HepG2 (cell line): ENCODE measurements around the gene SYNGR1. TPM values are rescaled to one million over a fixed set of nuclear protein-coding genes. Genes with fewer than 3 reads are reported as not detected.

Experiments used
- BCL3 ChIP-seq: sonication (generic); formaldehyde crosslinking; IDR thresholded peaks from 2 replicates; pipeline ENCODE4 v1.5.1; 2020; ENCODE audit warnings: mild to moderate bottlenecking, missing genetic modification reagents, moderate library complexity
- CBX5 ChIP-seq: sonication (generic); formaldehyde crosslinking; IDR thresholded peaks from 2 replicates; pipeline ENCODE4 v1.4.0; 2020; ENCODE audit warnings: missing genetic modification reagents, borderline replicate concordance
- EZH2 ChIP-seq: conservative IDR thresholded peaks from 2 replicates; pipeline ENCODE4 v1.6.1; 2012; ENCODE audit warnings: mild to moderate bottlenecking, low read depth, low read length, moderate library complexity
- HNF4G ChIP-seq, 2 experiments: sonication (generic) in 1 of 2; formaldehyde crosslinking in 1 of 2; IDR thresholded peaks; 2 replicates each; pipeline versions ENCODE4 v1.4.0 to v1.6.1; 2011 to 2020; ENCODE audit warnings: borderline replicate concordance in 2 of 2, low read depth in 2 of 2, mild to moderate bottlenecking in 2 of 2, low read length in 1 of 2, missing genetic modification reagents in 1 of 2, moderate library complexity in 1 of 2
- PCBP1 ChIP-seq: fragments of 200-400 bp; formaldehyde crosslinking; IDR thresholded peaks from 2 replicates; pipeline ENCODE4 v1.6.1; 2017; ENCODE audit warnings: mild to moderate bottlenecking, low read depth, low read length, borderline replicate concordance
- SUZ12 ChIP-seq: fragments of 150-350 bp; IDR thresholded peaks from 2 replicates; pipeline ENCODE4 v1.6.1; 2014; ENCODE audit warnings: low read depth, low read length
- TEAD2 ChIP-seq: sonication (generic); formaldehyde crosslinking; IDR thresholded peaks from 2 replicates; pipeline ENCODE4 v1.9.0; 2021; ENCODE audit warnings: missing genetic modification reagents
- THAP11 ChIP-seq: IDR thresholded peaks from 2 replicates; pipeline ENCODE4 v1.6.1; 2016; ENCODE audit warnings: missing biosample characterization, missing genetic modification reagents
- ZNF10 ChIP-seq: sonication (generic); formaldehyde crosslinking; IDR thresholded peaks from 2 replicates; pipeline ENCODE4 v1.4.0; 2020; ENCODE audit warnings: mild to moderate bottlenecking, low read depth, missing genetic modification reagents, borderline replicate concordance
- ZNF121 ChIP-seq: sonication (generic); formaldehyde crosslinking; IDR thresholded peaks from 2 replicates; pipeline ENCODE4 v1.5.0; 2020; ENCODE audit warnings: mild to moderate bottlenecking, missing genetic modification reagents
- ZNF234 ChIP-seq: sonication (generic); formaldehyde crosslinking; conservative IDR thresholded peaks from 2 replicates; pipeline ENCODE4 v1.5.1; 2020; ENCODE audit warnings: mild to moderate bottlenecking, missing genetic modification reagents
- ZNF251 ChIP-seq: sonication (generic); formaldehyde crosslinking; IDR thresholded peaks from 2 replicates; pipeline ENCODE4 v1.9.0; 2021; ENCODE audit warnings: mild to moderate bottlenecking, missing genetic modification reagents
- ZNF777 ChIP-seq: sonication (generic); formaldehyde crosslinking; IDR thresholded peaks from 2 replicates; pipeline ENCODE4 v1.4.0; 2020; ENCODE audit warnings: missing genetic modification reagents
- polyA plus RNA-seq, 8 experiments: library from polyadenylated mRNA; depleted of rRNA in 3 of 8; stranded (reverse) in 7 of 8; unstranded in 1 of 8; fragments of >200 nt; fragmentation: Illumina TruSeq in 4 of 8; extraction: Trizol in 4 of 8; gene quantifications; 2 replicates each; pipeline versions ENCODE4 v1.2.1 to v1.2.3, GENCODE V29; 2011 to 2016; ENCODE audit warnings: low read depth in 4 of 8, missing spikeins in 1 of 8, mixed read lengths in 1 of 8; ENCODE audit not compliant: insufficient read depth in 1 of 8
- total RNA-seq, 5 experiments: library from RNA; depleted of rRNA; stranded (reverse); fragments of >200 nt; fragmentation: Illumina TruSeq; extraction: Trizol; gene quantifications; 2 replicates each; pipeline ENCODE4 v1.2.3, GENCODE V29; 2016; ENCODE audit warnings: low read depth in 1 of 5
- TF ChIP-seq, protein P1 (sequence below): sonication (generic); formaldehyde crosslinking; IDR thresholded peaks from 2 replicates; pipeline ENCODE4 v1.5.0; 2020; ENCODE audit warnings: missing genetic modification reagents, mild to moderate bottlenecking, borderline replicate concordance

Gene SYNGR1
- total and polyA plus RNA-seq, 2 of the 13 experiments (the other 11 are each of a cell fraction or from before 2014, with no cell fraction given), result 0.27 to 2.7 TPM

- TF ChIP-seq, protein P1, sequence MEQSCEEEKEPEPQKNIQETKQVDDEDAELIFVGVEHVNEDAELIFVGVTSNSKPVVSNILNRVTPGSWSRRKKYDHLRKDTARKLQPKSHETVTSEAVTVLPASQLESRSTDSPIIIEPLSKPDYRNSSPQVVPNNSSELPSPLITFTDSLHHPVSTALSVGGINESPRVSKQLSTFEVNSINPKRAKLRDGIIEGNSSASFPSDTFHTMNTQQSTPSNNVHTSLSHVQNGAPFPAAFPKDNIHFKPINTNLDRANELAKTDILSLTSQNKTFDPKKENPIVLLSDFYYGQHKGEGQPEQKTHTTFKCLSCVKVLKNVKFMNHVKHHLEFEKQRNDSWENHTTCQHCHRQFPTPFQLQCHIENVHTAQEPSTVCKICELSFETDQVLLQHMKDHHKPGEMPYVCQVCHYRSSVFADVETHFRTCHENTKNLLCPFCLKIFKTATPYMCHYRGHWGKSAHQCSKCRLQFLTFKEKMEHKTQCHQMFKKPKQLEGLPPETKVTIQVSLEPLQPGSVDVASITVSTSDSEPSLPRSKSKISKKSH (CRISPR knock-in tag), result peak; percentile 20; the same call in 1 of the 2 replicates
- TF ChIP-seq THAP11, result peak; percentile 94
- TF ChIP-seq ZNF777 (CRISPR knock-in tag), result no peak; the same call in 1 of the 2 replicates
- no peak for TF ChIP-seq ZNF234 (CRISPR knock-in tag)
- TF ChIP-seq ZNF10 (CRISPR knock-in tag), result no peak
- peak; percentile 53; the same call in 1 of the 2 replicates for TF ChIP-seq HNF4G (IDR thresholded peaks at IDR 0.05; ENCODE audit: borderline replicate concordance, low read depth, low read length)
- TF ChIP-seq HNF4G (CRISPR knock-in tag; IDR thresholded peaks at IDR 0.05; ENCODE audit: borderline replicate concordance, low read depth), result no peak
- no peak for TF ChIP-seq ZNF251 (CRISPR knock-in tag)
- TF ChIP-seq EZH2, result no peak
- 0 out of 2 replicates have a peak, but pooled peaks have one; percentile 46 for TF ChIP-seq CBX5 (CRISPR knock-in tag)
- TF ChIP-seq TEAD2, result no peak
- 0 out of 2 replicates have a peak, but pooled peaks have one; percentile 71 for TF ChIP-seq PCBP1
- TF ChIP-seq SUZ12, result no peak
- peak; percentile 77 for TF ChIP-seq BCL3 (CRISPR knock-in tag)
- TF ChIP-seq ZNF121 (CRISPR knock-in tag), result no peak
Observed at GRCh38 chr22:39319284-39320022, 30.3 kb upstream of the SYNGR1 start, which contains the start of gene RPL3 (continued).
